NOMO-1 treated with dmso at 0.1 percent for 144 hours (cell line): Measurements from ENCODE around the gene APBB2.
"Not testable (repeated sequence)": the region's sequence is repeated elsewhere in the genome, so short reads cannot be mapped to it uniquely, and the experiment has no call there.

Experiments
- DNase-seq: peaks from one replicate; lab custom pipeline; 2025; ENCODE audit not compliant: unreplicated experiment; lab: John Stamatoyannopoulos, UW

The APBB2 gene

DNA sequence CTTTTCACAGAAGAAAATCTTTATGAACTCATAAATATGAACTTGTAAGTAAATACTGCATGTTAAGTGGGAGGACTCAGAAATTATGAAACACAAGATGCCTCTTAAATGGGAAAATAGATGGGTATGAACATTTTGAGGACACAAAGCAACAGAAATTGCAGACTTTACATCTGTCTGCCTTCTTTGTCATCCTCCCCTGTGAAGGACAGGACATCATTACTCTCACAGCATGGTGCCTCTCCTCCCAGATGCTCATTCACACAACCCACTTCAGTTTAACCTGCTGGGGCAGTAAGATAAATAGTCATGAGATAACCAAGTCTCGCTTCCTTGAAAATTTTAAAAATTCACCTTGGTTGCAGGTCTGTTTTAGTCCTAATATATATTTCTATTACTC lies 144.5 kb downstream of the APBB2 start:
- DNase-seq, result no peak

GRCh38 chr4:41069257-41069656 lies 145.1 kb downstream of the APBB2 start:
- no peak for DNase-seq

GRCh38 chr4:41067369-41067768 lies 147.0 kb downstream of the APBB2 start:
- no peak for DNase-seq

DNA sequence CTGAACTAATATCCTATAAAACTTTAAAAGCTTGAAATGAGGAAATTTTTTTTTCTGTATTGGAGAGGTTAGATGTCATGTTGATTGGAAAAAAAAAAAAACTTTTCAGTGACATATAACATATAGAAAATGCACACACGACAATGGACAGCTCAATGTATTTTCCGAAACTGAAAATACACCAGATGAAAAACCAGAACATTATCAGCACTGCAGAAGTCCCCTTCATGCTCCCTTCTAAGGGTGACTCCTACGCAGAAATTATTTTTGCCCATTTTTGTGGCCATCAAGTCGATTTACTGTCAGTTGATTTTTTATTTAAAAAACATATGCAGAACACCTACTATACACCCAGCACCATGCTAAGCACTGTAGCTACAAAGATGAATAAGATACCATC lies 148.3 kb downstream of the APBB2 start:
- no peak for DNase-seq

GRCh38 chr4:41065434-41066006 lies 148.8 kb downstream of the APBB2 start:
- no peak for DNase-seq

DNA sequence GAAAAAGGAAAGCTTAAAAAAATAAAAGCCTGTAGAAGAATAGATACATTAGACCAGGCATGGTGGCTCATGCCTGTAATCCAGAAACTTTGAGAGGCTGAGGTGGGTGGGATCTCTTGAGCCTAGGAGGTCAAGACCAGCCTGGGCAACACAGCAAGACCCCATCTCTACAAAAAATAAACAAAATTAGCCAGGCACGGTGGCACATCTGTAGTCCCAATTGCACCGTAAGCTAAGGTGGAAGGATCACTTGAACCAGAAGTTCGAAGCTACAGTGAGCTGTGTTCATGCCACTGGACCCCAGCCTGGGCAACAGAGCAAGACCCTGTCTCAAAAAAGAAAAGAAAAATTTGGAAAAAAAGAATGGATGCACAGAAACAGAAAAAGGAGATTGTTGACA lies 149.4 kb downstream of the APBB2 start:
- no peak for DNase-seq

DNA sequence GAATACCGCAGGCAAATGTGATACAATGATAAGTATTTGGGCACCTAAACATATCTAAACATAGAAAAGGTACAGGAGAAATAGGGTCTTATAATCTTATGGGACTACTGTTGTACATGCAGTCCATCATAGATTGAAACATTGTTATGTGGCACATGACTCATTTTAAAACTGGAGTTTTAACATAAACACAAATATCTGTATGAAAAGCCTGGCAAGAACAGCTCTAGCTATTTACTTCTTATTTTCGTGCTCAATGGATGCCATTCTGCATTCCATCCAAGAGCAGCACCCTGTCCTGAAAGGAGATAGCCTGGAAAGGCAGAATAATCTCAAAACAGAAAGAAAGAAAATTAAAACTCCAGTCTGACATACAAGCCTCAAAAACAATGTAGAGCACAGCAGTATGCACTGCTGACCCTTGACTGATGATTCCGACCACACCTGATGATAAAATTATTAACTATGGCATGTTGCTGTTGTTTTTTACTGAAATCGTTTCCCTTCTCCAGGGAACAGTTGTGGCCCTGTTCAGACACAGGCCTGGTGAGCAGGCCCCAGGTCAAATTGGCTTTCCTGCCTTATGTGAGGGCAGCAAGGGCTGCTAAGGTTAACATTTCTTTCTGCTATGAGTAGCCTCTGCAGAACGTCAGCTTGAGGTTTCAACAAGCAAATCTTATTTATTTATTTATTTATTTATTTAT lies 152.7 kb downstream of the APBB2 start:
- no peak for DNase-seq

- no peak for DNase-seq
Measured at GRCh38 chr4:41060352-41061334, 153.7 kb downstream of the APBB2 start.

GRCh38 chr4:41059411-41059810 lies 154.9 kb downstream of the APBB2 start:
- DNase-seq, result not testable (repeated sequence)

- no peak for DNase-seq
Measured at GRCh38 chr4:41058426-41058825, 155.9 kb downstream of the APBB2 start.

DNA sequence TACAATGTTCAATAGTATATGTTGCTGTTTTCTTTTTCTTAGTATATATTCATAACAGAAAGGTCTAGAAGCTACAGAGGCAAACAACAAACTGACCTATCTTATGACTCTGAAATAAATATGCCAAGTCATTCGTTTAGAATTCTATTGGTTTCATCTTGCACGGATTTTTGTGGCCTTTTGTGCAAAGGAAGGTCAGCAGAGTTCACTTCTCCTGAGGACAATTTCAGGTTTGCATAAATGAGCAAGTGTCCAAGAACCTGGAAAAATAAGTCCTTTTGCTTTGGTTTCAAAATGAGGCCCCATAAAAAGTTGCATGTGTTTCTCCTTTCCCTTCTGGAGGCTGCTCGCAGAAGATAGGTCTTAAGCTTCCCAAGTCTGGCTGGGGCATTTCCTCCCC lies 156.9 kb downstream of the APBB2 start:
- DNase-seq, result no peak

- no peak for DNase-seq
Measured at GRCh38 chr4:41052287-41052686, 162.1 kb downstream of the APBB2 start.

GRCh38 chr4:41050880-41051775 lies 163.2 kb downstream of the APBB2 start:
- DNase-seq, result no peak

- no peak for DNase-seq
Measured at GRCh38 chr4:41050116-41050515, 164.2 kb downstream of the APBB2 start.

DNA sequence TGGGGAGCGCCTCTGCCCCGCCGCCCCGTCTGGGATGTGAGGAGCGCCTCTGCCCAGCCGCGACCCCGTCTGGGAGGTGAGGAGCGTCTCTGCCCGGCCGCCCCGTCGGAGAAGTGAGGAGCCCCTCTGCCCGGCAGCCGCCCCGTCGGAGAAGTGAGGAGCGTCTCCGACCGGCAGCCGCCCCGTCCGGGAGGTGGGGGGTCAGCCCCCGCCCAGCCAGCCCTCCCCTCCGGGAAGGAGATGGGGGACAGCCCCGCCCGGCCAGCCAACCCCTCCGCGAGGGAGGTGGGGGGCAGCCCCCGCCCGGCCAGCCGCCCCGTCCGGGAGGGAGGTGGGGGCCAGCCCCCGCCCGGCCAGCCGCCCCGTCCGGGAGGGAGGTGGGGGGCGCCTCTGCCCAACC lies 165.2 kb downstream of the APBB2 start:
- not testable (repeated sequence) for DNase-seq

- no peak for DNase-seq
Measured at GRCh38 chr4:41044791-41045190, 169.6 kb downstream of the APBB2 start.

DNA sequence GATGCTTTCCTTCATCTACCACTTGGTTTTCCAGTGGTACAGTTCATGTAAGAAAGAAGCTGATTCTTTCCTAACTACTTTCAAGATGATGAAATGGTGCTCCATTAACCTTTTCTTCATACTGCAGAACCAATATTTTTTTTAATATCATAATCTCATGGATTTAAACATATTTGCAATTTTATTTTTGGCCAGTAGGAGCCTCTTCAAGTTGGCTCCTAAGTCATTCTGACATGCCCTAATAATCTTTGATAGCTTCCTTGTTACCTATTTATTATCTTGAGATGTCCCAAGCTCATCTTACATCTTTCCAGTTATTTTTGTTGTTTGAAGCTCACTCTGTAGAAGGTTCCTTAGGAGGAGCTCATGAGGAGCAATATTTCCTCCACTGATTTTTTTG lies 170.2 kb downstream of the APBB2 start:
- DNase-seq, result no peak

DNA sequence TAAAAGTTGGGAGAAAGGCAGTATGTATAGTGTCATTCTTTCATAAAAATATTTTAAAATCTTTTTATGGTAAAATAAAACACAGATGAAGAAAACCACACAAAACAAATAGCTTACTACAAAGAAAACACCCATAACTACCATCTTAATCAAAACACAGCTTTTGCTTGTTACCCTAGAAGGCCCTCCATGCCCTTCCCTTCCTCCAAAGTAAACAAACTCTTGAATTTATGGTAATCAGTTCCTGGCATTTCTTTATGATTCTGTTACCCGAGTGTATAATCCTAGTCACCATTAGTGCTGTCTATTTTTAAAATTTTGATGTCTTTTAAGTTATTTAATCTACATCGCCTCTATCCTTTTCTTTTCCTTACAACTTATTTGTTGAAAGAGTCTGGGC lies 170.9 kb downstream of the APBB2 start:
- no peak for DNase-seq

DNA sequence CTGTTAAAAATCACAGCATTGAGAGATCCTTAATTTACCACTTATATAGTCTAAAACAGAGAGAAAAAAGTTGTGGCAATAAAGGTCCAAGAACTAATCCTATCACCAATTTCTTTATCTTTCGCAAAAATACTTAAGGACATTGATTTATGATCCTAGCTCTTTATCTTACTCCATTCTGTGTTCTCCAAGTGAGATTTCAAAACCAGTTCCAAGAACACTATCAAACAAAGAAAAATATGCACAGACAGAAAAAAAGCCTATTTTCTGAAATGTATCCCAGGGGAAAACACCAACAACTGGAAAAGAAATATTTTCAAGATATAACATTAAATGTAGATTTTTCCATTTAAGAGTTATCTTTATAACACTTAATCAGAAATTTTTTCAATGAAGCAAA lies 172.8 kb downstream of the APBB2 start:
- DNase-seq, result no peak

DNA sequence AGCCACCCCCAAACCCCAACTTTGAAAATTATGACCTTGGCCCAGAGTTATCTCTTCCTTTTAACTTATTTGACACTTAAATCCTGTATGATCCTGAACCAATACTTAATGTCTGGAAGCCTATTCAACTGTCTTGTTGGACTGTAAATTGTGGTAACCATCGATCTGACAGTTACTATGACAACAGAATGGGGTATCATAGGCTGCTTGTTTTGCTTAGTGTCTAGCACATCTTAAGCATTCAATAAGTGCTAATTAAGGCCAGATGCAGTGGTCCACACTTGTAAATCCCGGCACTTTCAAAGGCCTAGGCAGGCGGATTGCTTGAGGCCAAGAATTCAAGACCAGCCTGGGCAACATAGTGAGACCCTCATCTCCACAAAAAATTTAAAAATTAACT lies 175.0 kb downstream of the APBB2 start:
- DNase-seq, result no peak

- DNase-seq, result no peak
Measured at GRCh38 chr4:41038304-41038703, 176.0 kb downstream of the APBB2 start.
